ENCODE measurements around the gene PSMC3.

Gene PSMC3

GRCh38 chr11:47393163-47394049 lies 32.8 kb downstream of the PSMC3 start:
- DNase-seq: peak; percentile 50

- peak; percentile 18 for DNase-seq
These were observed 33.6 kb downstream of the PSMC3 start for GRCh38 chr11:47392546-47393162.

GRCh38 chr11:47391711-47392432 lies 34.4 kb downstream of the PSMC3 start:
- DNase-seq: peak; percentile 17

- no peak for DNase-seq
These were observed 35.1 kb downstream of the PSMC3 start for GRCh38 chr11:47391077-47391583.

- DNase-seq: no peak
These were observed 35.8 kb downstream of the PSMC3 start for GRCh38 chr11:47390422-47390760.

GRCh38 chr11:47389577-47390421 lies 36.4 kb downstream of the PSMC3 start:
- peak; percentile 15 for DNase-seq

GRCh38 chr11:47388697-47389576 lies 37.3 kb downstream of the PSMC3 start:
- DNase-seq: no peak

GRCh38 chr11:47387944-47388696 lies 38.1 kb downstream of the PSMC3 start:
- no peak for DNase-seq

- DNase-seq: no peak
These were observed 41.7 kb downstream of the PSMC3 start for GRCh38 chr11:47384498-47384897.

GRCh38 chr11:47383071-47383470 lies 43.2 kb downstream of the PSMC3 start:
- no peak for DNase-seq

- no peak for DNase-seq
These were observed 46.2 kb downstream of the PSMC3 start for GRCh38 chr11:47380078-47380477.

- DNase-seq: no peak
These were observed 46.9 kb downstream of the PSMC3 start for GRCh38 chr11:47379317-47379716.

- DNase-seq: no peak
These were observed 47.4 kb downstream of the PSMC3 start for GRCh38 chr11:47378836-47379170.

- DNase-seq: no peak
These were observed 48.0 kb downstream of the PSMC3 start, which contains the start of gene SPI1 for GRCh38 chr11:47378010-47378835. Gene SPI1 (minus strand): TSS chr11:47378547. CDS start chr11:47378353, 194 bp downstream.

- no peak for DNase-seq
These were observed 48.6 kb downstream of the PSMC3 start for GRCh38 chr11:47377571-47378009.

- DNase-seq: no peak
These were observed 49.5 kb downstream of the PSMC3 start for GRCh38 chr11:47376525-47377371.

GRCh38 chr11:47376107-47376524 lies 50.1 kb downstream of the PSMC3 start:
- DNase-seq: no peak

- DNase-seq: no peak
These were observed 50.6 kb downstream of the PSMC3 start for GRCh38 chr11:47375546-47376085.
